HG03135 (cell line): ENCODE measurements around the gene SALL2.
"Not testable (repeated sequence)": the region's sequence is repeated elsewhere in the genome, so short reads cannot be mapped to it uniquely, and the experiment has no call there.

Source experiments
- ATAC-seq: cut with Tn5 transposase; IDR thresholded peaks from one replicate; pipeline ENCODE4 v1.9.1; 2021; ENCODE audit warnings: mild to moderate bottlenecking, moderate library complexity; ENCODE audit not compliant: unreplicated experiment

The SALL2 gene

DNA sequence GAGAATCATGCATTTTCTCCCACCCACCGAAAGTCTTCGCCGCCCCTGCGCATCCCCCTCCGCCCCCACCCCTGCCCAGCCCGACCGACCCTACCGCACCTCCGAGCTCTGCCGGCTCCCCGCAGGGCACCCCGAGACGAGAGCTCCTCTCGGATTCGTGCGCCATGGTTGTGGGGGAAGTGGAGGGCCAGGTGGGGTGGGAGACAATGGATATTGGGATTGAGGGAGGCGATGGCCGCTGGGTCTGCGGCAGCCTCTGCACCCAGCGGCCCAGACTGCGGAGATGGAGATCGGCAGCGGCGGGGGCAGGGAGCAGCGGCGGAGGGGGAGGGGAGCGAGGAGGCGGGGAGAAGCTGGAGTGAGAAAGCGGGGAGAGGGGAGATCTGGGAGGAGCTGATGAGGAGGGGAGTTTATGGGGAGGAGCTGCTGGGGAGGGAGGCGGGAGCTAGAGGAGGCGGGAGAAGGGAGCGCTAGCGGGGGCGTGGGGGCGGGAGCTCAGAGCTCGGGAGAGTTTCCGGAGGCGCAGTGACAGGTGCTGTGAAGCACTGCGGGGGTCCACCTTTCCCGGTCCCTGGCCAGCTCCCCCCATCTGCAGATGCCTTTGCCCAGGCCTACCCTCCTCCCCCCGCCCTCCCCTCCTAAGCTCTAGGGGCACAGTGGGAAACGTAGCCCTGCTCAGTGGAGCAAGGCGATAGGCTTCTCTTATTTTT lies at the start of gene SALL2:
Gene SALL2 (minus strand): TSS at position 385 of the 710 bp plus-strand sequence. CDS start 219 bp downstream, at position 166.
- ATAC-seq = no peak

DNA sequence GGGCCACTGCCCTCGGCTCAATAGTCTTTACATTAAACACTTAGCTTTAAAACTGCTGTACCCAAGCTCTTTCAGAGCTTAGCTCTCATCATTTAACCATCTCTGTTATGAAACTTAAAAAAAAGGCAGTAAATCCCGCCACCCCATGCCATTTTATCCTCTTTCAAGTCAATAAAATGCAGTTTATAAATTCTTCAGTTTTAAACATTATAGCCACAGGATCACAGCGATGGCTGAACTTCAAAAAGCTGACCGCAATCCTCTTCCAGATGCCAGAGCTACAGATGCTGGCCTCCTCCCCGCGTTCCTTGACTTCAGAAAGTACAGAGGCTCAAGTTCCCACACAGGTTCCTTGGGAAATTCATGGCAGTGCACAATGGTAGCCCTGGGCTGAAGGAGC lies 49.5 kb upstream of the SALL2 start:
- no peak for ATAC-seq

DNA sequence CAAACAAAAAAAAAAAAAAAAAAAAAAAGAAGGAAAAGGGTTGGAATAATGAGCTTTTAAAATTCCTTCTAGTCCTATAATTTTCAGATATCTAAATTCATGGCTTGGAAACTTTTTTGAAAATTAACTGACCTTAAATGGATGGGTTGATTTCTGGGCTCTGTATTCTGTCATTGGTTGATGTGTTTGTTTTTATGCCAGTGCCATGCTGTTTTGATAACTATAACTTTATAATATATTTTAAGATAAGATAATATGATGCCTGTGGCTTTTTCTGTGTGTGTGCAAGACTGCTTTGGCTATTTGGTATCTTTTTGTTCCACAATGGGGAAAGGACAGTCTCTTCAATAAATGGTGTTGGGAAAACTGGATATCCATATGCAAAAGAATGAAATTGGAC lies 46.5 kb upstream of the SALL2 start:
- ATAC-seq = no peak

DNA sequence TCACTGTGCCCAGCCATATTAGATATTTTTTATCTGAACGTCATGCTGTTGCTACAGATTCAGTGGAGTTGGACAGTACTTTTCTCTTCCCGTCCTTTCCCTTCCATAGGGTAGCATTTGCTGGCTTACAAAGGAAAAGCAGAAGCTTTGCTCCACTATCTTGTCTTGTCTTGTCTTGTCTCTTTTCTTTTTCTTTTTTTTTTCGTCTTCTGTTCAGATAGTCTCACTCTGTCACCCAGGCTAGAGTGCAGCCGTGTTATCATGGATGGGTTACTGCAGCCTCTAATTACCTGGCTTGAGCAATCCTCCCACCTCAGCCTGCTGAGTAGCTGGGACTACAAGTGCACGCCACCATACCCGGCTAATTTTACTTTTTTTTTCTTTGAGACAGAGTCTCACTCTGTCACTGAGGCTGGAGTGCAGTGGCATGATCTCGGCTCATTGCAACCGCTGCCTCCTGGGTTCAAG lies 32.6 kb upstream of the SALL2 start:
- no peak for ATAC-seq

DNA sequence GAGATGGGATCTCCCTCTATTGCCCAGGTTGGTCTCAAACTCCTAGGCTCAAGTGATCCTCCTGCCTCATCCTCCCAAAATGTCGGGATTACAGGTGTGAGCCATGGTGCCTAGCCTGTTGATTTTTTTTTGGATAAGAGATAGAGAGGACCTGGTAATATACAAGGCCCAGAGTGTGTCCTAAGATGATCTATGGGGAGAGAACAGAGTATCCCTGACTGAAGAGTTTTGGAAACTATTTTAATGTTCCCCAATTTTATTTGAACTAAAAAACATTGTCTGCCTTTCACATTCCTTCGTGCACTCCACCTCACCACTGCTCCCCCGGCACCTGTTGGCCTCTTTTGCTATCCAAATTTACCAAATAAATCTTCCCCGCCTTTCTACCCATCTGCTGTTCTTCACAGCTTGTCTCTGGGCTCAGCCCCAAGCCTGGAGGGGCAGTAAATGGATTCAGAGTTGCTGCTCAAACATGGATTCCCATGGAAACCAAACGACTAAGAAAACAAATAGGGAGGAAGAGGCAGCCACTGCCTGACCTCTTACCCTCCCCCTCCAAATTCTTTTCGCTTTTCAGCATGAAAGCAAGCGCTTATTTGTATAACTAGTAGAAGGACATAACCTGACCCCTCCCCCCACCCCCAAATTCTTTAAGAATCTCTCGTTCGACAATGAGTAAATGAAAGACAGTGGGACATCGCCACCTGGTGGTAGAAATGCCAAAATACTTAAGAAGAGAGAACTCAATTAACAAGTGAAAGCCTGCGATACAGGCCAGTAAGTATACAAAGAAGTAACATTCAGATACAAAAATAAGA lies 31.1 kb upstream of the SALL2 start:
- ATAC-seq = no peak

DNA sequence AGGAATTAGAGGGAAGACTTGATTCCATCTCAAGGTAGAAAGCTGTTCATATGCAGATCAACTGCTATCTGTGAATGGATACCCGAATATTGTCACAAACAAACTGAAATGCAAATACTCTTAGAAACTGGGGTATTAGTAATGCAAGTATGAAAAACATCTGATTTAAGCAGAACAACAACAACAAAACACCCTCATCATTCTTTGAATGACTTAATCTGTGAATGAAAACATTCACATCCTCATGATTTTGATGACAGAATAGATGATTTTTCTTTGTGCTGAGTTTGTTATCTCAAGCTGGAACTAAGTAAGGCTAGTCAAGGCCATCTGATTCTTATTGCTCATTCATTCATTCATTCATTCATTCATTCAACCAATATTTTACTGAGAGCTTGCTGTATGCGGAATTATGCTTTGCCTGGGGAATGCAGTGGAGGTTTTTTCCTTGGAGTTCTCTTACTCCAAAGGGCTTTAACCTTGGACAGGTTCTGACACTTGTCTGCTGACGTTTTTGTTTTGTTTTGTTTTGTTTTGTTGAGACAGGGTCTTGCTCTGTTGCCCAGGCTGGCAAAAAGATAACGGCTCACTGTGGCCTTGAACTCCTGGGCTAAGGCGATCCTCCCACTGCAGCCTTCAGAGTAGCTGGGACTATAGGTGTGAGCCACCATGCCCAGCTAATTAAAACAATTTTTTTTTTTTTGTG lies 30.4 kb upstream of the SALL2 start:
- no peak for ATAC-seq

DNA sequence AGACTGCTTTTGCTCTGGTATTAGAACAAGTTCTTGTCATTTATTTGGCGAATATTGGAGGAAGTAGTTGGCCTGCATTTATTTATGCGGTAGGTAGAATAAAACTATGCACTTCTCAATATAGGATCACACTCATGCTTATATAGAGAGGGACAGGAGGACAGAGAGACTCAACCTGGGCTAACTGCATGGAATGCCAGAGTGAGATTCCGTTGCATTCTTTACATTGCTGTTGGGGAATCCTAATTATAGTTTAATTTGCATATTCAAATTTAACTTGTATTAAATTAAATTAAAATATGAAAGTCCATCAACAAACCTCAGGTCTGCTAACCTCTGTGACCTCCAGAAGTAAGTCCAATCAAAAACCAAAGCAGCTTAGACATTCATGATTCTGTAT lies 27.1 kb upstream of the SALL2 start:
- no peak for ATAC-seq

DNA sequence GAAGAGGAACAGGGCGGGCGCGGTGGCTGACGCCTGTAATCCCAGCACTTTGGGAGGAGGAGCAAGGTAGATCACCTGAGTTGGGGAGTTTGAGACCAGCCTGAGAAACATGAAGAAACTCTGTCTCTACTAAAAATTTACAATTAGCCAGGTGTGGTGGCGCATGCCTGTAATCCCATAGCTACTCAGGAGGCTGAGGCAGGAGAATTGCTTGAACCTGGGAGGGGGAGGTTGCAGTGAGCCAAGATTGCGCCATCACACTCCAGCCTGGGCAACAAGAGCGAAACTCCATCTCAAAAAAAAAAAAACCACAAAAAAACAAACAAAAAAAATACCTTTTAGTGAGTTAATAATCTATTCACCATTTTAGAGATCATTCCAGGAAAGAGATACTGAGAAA lies 18.4 kb upstream of the SALL2 start:
- ATAC-seq = not testable (repeated sequence)

DNA sequence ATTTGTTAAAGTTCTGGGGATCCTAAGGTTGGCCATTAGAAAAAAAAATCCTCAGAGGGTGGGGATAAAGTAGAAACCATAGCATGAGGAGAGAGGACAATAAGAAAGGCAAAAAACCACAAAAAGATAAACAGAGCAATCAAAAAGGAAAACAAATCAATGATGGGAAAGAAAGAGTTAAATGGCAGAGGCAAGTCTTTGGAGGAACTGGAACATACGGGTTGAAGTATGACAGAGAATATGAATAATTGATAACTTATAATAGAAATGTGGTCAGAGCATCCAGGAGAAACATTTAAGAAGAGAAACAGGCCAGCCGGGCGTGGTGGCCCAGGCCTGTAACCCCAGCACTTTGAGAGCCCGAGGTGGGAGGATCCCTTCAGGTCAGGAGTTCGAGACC lies 17.8 kb upstream of the SALL2 start:
- no peak for ATAC-seq

DNA sequence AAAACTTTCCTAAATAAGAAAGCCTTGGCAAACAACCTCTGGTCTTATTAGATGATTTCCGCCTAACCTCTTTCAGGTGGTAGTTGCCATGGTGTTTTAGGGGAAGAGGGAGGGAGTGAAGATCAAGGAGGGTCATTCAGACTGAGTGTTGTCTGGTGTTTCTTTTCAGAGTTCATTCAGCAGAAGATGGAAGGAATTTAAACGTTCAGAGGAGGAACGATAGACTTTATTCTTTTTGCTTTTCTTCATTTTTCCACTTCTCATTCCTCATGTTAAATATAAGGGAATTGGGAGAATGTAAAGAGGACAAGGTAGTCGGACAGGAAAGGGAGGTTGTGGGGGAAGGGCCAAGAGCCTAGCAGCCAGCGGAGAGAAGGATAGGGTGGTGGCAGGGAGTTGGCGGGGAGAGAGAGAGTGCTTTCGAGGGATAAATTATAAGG lies 17.4 kb upstream of the SALL2 start:
- no peak for ATAC-seq

DNA sequence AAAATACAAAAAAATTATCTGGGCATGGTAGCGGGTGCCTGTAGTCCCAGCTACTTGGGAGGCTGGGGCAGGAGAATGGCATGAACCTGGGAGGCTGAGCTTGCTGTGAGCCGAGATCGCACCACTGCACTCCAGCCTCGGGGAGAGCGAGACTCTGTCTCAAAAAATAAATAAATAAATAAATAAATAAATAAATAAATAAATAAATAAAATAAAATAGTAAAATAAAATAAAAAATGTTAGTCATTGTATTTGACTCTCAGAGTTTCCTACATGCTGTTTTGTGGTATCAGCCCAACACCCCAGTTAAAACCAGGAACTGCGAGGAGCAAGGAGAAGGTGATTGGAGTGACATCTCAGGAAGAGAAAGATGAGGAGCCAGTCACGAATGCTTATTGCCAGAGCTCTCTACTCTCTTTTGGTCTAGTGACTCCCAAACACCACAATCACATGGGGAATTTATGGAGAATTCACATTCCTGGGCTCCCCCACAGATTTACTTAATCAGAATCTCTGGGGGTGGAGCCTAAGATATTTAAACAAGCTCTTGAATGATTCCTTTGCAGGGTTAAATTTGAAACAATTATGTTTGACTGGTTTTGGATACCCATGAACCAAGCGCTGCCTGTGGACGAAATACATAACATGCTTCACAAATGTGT lies 15.4 kb upstream of the SALL2 start:
- ATAC-seq = no peak

DNA sequence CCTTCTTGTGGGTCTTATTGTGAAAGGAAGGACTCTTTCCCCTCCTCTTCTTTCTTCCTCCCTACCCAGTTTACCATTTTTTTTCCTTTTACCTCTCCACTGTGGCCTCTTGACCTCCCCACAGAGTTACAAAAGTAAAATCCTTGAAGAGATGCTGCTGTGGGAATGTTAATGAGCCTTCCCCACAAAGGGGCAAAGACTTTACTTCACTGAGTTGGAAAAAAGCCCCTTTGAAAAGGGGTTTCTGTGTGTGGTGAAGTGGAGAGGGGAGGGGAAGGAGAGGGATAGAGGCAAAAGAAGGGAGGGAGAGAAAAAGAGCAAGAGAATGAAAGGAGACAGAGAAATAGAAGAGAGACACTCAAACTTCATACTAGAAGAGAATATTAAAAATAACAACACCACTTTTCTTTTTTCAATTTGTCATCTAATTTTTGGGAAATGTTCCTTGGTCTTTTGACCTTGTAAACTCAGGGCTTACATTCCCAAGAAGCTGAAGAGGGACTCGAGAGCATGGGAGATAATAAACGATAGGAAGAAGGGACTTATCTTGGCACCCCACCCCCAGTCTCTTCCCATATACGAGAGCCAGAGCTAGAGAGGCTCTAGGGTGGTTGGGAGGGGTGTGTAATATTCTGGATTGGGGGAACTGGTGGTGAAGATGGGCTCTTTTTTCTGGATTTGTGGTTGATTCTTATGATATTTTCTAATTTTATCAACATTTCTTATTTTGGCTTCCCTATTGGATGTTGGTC lies 13.2 kb upstream of the SALL2 start:
- no peak for ATAC-seq

DNA sequence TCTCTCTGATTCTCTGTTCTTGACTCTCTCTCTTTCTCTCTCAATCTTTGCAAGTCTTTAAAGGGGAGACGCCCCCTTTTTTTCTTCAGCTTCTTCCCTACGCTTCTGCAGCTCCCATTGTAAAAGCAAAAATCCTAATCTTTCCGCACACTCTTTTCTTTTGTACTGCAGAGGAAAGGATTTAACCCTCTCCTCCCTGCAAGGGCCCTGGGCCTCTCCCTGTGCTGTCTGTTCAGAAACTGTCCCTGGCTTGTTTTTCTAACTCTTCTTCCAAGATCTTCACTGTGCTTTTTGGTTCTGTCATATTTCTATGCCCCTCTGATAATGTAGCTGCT lies 10.9 kb upstream of the SALL2 start:
- ATAC-seq = no peak

DNA sequence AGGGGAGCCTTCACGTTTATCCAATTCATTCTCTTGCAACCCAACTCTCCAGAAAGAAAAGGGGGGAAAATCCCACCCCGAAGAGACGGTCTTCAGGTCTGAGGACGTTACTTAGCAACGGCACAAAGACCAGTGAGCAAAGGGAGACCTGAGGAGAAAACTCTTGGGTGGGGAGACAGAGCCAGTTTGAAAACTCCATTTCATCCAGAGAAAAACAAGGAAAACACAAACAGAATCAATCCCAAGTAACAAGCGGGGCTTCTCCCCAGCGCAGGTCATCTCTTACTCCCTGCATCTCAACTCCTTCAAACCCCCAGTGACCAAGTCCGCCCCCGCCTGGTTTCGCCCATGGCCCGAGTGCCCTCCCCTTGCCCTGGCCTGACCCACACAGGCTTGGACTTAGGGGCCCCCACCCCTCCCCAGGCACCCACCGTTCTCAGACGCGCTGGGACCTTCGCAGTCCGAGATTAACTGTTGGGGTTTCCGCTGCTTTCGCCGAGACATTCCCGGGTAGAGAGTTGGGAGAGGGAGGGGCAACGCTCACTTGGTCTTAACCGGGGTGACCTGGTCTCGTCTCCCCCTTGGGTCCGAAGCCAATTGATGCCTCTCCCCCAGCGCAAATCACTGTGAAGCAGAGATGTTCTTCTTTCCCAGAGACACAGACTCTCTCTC lies 10.4 kb upstream of the SALL2 start:
- no peak for ATAC-seq

DNA sequence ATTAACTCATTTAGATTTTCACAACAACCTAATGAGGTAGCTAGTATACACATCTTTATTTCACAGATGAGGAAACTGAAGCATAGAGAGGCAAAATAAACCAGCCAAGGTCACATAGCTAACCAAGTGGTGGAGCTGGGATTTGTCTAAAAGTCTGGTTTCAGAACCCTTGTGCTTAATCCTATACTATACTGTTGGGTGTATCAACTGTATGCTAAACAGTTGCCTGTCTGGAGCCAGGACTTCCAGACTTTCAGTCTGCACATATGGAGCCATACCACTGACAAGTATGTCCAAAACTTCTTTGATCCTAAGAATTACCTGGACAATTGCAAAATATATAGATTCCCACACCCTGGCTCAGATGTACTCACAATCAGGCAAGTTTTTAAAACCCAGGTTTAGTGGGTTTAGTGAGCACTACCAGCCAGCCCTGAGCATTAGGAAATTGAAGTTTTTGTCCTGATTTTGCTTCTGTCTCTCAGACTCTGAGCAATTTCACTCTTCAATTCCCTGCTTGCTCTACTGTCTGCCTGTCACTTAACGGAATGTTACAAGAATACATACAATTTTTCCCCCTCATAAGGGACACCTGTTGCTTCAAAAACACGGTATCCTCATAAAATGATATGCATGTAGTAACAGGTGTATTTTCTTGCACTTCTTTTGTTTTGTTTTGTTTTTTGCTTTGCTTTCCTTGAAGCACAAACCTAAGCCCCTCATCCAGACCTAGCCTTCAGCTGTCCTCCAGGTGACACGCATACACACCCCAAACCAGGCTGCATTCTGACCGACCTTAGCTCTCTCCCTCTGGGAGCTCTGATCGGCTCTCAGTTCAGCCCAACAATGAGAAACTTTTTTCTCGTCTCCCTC lies 9.6 kb upstream of the SALL2 start:
- ATAC-seq = no peak

DNA sequence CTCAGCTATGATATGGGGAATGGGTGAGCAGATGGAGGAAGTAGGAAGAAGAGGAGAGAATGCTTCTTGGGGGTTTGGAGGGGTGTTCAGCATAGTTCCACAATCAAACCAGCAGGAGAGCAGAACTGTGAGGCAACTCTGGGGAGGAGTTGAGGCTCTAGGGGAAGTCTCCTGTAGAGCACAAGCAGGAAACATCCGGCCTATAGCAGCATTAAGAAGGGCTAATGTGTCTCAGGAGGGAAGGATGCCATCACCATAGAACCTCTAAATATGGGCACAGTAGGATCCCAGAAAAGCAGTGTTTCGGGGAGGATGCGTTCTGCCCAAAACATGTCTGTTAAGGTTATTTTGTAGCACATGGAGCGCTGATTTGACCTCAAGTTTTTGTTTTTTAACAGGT lies 8.4 kb upstream of the SALL2 start:
- ATAC-seq = no peak

DNA sequence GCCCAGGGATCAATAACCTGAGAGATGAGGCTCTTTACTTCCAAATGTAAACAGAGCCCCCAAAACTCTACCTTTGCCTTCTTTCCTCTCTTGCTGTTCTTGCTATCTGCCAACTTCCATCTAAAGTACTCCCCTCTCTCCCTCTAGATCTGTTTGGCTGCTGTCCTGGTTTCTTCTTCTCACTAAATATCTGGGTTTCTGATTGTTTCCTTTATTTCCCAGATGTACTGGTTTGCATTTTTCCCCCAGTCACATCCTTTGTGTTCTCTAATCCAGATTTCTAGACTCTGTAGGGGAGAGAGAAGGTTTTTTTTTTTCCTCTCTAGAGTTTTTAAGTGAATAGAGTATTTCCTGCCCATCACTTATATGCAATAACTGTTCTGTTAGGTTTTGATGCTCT lies 7.1 kb upstream of the SALL2 start:
- no peak for ATAC-seq

DNA sequence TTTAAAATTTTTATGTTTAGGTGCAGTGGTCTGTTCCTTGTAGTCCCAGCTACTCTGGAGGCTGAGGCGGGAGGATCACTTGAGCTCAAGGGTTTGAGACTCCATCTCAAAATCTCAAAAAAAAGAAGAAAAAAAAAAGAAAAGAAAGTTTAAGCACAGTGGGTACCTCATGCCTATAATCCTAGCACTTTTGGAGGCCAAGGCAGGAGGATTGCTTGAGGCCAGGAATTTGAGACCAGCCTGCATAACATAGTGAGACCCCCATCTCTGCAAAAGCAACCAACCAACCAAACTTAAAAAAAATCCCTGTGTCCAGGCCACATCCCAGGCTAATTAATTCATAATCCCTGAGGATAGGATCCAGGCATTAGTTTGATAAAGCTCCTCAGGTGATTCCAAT lies 3.4 kb upstream of the SALL2 start:
- ATAC-seq = no peak
